Measurements from ENCODE around the gene TAS1R1.
"Not testable (repeated sequence)": the region's sequence is repeated elsewhere in the genome, so short reads cannot be mapped to it uniquely, and the experiment has no call there.

TAS1R1 gene

GRCh38 chr1:6523566-6523965 lies 31.5 kb upstream of the TAS1R1 start:
- DNase-seq: peak; percentile 49

DNA sequence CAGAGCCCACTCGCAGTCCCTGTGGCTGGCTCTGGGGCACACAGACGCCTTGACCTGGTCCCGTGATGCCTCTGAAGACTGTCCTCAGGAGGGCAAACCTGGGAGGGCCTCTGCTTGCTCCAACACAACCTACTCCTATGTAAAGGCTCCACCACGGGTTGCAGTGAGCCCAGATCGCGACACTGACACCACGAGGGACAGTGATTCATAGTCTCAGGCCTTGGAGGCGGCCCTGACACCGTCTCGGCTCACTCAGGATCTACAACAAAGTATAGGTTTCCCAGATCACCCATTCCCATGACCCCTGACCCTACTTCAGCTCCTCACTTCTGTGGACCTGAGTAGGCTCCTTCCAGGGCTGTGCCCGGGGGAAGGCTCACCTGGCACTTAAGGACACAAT lies 28.8 kb upstream of the TAS1R1 start:
- no peak for DNase-seq

DNA sequence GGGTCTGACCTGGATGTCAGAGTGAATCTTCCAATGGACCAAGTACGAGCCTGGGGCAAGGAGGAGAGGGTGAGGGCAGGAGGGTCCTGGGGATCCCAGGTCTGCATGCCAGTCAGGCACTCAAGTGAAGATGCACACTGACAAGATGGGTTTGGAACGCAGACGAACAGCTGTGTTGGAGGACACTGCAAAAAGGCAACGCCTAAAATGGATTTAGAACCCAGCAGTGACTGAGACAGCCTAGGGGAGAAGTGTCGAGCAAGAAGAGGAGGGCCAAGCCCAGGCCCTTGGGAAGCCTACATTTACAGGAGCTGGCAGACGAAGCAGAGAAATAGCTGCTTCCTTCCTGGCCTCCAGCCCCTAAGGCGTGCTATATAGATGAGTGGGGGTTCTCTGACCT lies 26.6 kb upstream of the TAS1R1 start:
- no peak for DNase-seq

DNA sequence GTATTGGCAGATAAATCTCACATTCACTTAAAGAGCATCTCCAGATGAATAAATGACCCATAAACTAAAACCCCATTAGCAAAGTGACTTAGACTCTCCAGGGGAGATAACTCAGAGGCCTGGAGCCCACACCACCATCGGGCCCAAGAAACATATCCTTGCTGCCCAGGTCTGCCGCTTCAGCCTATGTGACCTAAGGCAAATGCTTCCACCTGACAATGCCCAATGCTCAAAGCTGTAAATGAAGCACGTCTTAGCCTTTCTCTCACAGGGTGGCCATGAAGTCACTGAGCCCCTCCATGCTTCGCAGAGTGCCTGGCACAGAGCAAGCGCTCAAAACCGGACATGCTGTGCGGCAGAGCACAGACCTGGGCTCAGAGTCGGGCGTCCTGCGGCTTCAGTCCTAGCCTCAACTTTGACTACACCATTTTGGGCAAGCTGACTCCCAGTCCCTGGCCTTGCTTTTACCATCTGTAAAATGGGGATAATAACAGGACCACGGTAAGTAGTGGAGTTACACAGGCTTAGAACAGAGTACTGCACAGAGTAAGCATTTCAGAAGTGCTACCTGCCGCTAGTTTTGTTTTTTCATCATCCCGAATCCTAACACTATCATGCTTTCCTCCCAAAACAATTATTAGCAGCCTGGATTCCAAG lies 24.5 kb upstream of the TAS1R1 start:
- no peak for DNase-seq

DNA sequence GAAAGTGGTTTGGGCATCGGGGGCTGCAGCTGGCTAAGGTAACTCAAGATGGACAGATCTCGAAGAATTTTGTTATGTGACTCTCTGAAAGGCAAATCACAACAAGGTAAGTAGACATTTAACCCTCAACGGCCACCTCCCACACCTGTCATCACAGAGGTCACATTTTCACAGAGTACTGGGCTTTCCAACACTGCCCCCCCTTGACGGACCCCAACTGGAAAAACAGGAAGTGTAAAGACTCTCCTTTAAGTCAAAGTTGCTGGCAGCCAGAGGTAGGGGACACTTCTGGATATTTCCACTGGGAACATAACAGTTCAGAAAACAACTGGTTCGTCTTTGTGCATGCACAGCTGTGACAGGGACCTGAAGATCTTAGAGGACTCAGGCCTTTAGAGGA lies 23.1 kb upstream of the TAS1R1 start:
- no peak for DNase-seq

GRCh38 chr1:6534248-6534822 lies 20.8 kb upstream of the TAS1R1 start:
- DNase-seq: no peak

GRCh38 chr1:6535214-6535613 lies 19.9 kb upstream of the TAS1R1 start:
- DNase-seq: no peak

- no peak for DNase-seq
Observed at GRCh38 chr1:6536291-6536690, 18.8 kb upstream of the TAS1R1 start.

DNA sequence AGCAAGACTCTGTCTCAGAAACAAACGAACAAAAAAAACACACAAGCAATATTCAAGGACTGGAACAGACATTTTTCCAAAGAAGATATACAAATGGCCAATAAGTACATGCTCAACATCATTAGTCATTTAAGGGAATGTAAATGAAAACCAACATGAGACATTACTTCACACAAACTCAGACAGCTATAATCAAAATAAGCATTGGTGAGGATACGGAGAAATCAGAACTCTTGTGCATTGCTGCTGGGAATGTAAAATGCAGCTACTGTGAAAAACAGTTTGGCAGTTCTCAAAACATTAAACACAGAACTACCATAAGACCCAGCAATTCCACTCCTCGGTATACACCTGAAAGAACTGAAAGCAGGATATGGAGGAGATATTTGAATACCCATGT lies 16.2 kb upstream of the TAS1R1 start:
- DNase-seq: no peak

DNA sequence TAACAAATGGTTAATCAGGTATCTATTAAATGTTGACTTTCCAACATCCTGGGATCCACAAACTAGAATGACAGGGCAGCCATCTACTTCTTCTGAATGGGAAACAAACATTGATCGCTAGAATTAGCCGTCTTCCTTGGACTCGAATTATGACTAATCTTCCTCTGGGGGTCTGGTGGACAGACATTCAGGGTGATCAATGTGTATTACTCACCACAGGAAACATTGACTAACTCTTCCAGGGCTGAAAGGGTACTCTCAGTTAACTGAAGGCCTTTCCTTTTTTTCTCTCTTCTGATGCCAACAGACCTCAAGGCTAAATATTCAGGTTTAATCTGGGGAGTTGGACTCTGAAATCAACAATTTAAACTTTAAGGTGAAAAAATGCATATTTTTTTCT lies 10.3 kb upstream of the TAS1R1 start:
- no peak for DNase-seq

GRCh38 chr1:6545276-6546112 lies 9.6 kb upstream of the TAS1R1 start:
- DNase-seq: no peak

DNA sequence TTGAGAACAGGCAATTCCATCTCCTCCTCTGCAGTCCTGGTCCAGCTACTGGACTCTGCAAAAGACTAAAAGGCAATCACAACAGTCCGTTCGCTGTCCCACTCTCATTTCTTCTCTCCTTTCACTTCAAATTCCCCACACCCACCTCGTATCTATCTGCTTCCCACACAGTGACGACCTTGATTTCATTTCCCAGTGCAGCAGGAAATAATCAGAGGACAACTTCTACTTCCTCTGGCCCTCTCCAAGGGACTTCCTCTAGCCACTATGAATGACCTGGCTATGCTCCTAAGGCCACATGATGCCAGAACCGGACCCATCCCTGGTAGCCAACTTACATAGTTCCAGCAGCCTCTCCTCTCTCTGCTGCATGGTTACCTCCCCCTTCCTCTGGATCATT lies 8.8 kb upstream of the TAS1R1 start:
- DNase-seq: no peak

GRCh38 chr1:6547301-6547700 lies 7.8 kb upstream of the TAS1R1 start:
- no peak for DNase-seq

DNA sequence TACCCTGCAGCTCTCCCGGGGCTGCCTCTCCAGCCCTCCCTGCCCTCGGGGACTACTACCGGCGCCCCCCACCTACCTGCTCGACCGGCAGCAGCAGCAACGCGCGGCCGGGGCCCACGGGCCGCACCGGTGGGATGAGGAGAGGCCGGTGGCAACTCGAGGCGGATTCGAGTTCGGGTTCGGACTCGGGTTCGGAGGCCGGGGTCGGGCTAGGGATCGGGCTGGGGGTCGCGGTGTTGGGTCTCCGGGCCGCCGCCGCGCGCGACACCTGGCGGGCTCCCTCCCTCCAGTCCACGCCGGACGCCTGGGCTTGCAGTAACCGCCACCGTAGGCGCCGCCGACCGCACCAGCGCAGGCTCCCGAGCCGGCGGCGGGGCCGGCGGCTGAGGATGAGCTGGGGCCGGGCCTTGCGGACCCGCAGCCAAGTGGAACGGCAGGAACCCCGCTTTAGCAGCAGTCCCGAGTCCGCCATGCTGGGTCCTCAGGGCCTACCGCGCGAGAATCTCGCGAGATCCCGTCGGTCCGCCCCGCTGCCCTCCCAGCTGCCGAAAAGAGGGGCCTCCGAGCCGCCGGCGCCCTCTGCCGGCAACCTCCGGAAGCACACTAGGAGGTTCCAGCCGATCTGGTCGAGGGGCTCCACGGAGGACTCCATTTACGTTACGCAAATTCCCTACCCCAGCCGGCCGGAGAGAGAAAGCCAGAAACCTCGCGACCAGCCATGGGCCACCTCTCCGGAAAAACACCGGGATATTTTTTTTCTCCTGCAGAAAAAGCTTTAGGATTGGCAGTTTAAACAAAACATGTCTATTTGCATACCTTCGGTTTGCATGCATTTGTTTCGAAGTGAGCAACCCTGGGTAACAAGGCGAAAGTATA lies 838 bp upstream of the TAS1R1 start, which contains the start of gene NOL9:
TSS of gene NOL9 (minus strand) at position 483 of the 876 bp plus-strand sequence. CDS start at position 472, 11 bp downstream.
- DNase-seq: peak; percentile 88

DNA sequence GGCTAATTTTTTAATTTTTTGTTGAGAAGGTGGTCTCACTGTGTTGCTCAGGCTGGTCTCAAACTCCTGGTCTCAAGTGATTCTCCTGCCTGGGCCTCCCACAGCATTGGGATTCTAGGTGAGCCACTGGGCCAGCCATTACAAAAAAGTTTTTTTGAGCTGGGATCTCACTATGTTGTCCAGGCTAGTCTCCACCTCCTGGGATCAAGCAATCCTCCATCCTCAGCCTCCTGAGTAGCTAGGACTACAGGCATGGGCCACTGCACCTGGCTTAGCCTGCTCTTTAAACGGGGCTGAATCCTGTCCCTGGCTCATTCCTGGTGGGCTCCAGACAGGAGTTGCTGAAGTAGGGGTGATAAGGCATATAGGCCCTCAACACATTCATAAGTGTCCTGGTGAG lies 2.5 kb downstream of the TAS1R1 start:
- no peak for DNase-seq

DNA sequence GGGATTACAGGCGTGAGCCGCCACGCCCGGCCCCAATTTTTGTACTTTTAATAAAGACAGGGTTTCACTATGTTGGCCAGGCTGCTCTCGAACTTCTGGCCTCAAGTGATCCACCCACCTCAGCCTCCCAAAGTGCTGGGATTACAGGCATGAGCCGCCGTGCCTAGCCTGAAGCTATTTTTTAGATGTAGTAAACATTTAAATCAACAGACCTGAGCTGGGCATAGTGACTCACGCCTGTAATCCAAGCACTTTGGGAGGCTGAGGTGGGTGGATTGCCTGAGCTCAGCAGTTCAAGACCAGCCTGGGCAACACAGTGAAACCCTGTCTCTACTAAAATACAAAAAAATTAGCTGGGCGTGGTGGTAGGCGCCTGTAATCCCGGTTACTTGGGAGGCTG lies 4.1 kb downstream of the TAS1R1 start:
- DNase-seq: not testable (repeated sequence)

DNA sequence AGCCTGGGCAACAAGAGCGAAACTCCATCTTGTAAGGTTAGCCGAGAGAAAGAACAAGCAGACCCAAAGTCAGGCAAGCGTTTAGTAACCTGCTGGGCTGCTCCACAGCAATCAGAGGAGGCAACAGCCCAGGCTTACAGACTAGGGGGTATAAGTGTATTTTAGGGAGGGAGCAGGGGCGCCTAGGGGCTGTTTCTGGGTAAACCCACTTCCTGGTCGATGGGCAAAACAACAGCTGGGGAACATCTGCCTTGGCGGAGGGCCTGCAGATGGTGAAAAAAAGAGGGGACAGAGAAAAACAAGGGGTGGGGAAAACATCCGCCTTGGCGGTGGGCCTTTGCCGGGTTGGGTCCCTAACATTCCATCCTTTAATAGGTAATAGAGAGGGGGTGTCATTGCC lies 5.2 kb downstream of the TAS1R1 start:
- no peak for DNase-seq

DNA sequence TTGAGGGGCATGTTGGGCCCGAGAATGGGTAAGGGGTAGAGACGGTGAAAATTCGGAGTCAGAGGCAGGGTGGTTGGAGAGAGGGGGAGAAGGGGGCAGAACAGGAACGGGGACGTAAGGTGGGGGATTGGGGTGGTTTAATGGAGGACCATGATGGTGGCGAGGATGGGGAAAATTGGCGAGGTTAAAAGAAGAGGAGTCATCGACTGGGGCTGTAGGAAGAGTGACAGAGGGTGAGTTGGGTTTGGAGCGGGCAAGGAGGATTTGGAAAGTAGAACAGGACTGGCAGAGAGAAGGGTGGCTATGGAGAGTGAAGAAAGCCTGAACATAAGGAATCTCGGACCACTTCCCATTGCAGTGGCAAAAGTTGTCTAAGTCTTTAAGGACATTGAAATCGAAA lies 13.9 kb downstream of the TAS1R1 start:
- no peak for DNase-seq

GRCh38 chr1:6570100-6570499 lies 15.0 kb downstream of the TAS1R1 start:
- DNase-seq: no peak

DNA sequence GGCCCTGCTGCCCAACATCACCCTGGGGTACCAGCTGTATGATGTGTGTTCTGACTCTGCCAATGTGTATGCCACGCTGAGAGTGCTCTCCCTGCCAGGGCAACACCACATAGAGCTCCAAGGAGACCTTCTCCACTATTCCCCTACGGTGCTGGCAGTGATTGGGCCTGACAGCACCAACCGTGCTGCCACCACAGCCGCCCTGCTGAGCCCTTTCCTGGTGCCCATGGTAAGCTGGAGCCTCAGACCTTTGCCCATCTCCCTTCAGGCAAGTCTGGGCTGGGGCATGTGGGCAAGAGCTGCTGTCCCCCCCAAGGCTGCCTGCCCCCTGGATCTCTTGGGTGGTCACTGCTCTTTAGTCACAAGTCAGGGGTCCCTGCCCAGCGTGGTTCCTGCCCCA lies 15.9 kb downstream of the TAS1R1 start:
- no peak for DNase-seq

DNA sequence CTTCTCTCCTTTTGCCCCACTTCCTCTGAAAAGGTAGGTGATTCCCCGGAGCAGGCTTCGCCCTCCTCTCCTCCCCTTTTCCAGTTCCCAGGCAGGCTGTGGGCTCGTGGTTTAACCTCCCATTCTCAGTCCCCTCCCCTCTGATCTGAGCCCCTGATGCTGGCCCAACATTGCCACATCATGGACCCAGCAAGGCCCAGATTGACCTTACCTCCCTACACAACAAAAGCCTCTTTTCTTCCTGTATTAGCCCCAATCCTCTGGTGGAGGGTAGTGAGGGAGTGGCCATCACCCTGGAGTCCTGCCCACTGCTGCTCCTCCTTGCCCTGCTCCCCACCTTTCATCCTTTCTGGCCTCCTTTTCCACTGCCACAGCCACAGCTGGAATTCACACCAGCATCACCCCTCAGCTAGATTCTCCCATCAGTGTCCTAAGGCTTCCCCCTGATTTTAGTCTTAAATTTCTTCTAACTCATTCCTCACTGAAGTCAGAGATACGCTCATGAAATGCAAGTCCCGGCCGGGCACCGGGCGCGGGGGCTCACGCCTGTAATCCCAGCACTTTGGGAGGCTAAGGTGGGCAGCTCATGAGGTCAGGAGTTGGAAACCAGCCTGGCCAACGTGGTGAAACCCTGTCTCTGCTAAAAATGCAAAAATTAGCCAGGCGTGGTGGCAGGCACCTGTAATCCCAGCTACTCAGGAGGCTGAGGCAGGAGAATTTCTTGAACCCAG lies 17.7 kb downstream of the TAS1R1 start:
- DNase-seq: no peak

DNA sequence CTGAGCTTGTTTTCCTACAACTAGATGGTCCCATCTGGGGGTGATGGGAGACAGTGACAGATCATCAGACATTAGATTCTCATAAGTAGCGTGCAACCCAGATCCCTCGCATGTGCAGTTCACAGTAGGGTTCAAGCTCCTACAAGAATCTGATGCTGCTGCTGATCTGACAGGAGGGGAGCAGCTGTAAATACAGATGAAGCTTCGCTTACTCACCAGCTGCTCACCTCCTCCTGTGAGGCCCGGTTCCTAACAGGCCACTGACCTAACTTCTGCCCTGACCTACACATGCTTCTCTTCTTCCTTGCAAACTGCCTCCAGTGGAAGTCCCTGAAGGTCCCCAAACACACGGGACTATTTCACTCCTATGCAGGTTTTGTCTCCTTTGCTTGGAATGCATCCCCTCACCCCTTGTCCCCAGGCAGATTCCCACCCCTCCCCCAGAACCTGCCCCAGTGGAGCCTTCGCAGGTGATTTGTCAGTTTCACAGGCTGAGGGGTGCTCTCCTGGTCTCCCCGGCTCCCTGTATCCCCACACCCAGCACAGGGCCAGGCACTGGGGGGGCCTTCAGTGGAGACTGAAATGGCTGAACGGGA lies 19.0 kb downstream of the TAS1R1 start:
- DNase-seq: no peak

Measured in NCI-H226 (cell line).